GM18861 (cell line): ENCODE results near the gene SGF29.
"Not testable (repeated sequence)": the region's sequence is repeated elsewhere in the genome, so short reads cannot be mapped to it uniquely, and the experiment has no call there.

Experiments
- ATAC-seq: cut with Tn5 transposase; IDR thresholded peaks from one replicate; pipeline ENCODE4 v1.9.1; 2021; ENCODE audit not compliant: unreplicated experiment

SGF29 gene

GRCh38 chr16:28532940-28533647 lies 20.6 kb upstream of the SGF29 start:
- no peak for ATAC-seq

DNA sequence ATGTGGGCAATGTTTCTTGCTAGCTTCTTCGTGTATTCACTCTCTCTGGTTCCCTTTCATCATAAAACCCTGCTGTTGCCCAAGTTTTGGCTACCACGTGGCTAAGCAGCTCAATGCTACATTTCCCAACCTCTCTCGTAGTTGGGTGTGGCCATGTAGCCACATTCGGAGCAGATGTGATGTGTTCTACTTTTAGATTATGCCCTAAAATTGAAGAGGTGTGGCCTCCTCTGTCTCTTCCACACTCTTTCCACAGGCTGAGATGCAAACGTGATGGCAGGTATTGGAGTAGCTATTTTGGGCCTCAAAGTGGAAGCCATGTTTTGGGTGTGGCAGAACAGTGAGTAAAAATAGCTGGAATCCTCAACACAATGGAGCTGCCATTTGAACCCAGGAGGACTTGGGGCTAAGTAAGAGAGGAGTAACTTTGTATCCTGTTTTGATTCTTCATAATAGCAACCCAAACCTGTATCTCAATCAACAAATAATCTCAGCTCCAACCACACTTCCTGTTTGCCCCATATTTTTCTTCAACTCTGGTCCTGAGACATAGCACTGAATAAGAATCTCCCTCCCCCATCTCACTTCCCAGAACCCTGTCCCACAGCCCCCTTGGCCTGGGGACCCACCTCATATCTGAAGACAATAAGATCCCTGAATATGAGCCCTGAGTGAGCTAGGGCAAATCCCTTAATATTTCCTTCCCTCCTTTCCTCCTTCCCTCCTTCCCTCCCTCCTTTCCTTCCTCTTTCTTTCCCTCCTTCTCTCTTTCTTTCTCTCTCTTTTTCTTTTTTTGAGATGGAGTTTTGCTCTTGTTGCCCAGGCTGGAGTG lies 19.0 kb upstream of the SGF29 start:
- ATAC-seq: no peak

DNA sequence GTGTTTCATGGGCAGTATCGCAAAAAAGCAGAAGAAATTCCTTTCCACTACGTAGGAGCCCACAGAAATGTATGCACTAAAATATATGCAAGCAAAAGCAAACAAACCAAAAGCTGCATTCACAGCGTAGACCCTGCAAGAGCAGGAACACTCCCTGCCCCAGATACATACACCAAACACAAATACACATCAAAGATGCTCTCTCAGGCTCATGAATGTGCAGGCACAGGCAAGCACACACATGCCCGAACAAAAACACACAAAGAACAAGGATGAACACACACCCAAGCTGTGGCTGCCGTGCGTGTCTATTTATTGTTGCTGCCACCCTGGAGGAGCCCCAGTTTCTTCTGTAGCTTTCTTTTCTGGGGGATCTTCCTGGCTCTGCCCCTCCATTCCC lies 16.6 kb upstream of the SGF29 start:
- no peak for ATAC-seq

DNA sequence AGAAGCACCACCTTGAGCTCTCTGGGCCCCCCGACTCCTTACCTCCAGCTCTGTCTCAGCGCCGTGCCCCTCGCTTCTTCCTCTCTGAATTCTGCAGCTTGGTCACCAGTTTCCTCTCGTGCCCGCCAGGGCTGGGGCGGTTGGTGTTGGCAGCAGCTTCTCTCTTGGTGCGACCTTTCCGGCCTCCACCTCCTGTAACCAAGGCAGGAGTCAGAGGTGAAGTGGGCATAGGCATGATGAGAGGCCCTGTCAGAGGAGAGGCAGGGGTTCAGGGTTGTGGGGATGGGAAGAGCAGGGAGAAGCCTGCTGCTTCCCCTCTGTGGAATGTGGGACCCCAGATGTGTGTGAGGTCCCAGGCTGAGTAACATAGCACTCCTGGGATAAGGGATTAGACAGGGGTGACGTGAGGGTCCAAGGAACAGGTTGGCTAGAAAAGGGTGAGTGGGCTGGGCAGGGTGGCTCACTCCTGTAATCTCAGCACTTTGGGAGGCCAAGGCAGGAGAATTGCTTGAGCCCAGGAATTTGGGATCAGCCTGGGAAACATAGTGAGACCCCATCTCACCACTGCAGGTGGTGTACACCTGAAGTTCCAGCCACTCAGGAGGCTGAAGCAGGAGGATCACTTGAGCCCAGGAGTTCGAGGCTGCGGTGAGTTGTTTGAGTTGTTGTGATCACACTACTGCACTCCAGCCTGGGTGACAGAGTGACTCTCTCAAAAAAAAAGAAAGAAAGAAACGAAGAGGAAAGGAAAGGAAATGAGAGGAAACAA lies 15.6 kb upstream of the SGF29 start:
- no peak for ATAC-seq

- no peak for ATAC-seq
Observed at GRCh38 chr16:28538733-28539596, 14.8 kb upstream of the SGF29 start, which contains the start of gene NUPR1. TSS of gene NUPR1 (minus strand) at chr16:28538974. CDS start at chr16:28538907, 67 bp downstream.

DNA sequence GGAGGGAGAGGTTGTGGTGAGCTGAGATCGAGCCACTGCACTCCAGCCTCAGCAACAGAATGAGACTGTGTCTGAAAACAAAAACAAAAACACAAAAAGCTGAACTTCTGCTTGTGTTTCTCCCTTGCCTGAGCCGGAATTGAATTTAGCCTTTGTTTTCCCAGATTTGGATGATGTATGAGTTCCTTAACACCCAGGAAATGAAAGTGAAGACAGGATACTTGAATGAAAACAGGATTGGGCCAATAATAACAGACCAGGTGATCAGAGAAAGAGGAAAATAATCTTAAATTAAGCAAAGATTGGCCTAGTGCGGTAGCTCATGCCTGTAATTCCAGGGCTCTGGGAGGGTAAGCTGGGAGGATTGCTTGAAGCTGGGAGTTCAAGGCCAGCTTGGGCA lies 13.4 kb upstream of the SGF29 start:
- no peak for ATAC-seq

DNA sequence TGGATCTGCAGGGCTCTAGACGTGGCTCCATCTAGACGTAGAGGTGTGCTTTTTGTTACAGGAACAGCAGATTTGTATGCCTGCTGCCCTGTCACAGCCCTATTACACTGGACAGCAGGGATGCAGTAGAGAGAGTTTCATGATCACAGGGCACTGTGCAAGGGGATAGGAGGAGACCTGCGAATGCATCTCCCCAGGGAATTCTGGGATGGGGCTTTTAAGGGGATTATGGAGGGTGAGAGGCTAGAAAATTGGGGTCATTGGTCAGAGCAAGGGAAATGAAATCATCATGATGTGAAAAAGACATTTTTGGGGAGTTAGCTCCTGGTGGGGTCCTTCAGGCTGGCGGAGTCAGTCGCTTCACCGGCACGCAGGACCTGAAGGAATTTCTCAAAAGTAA lies 11.1 kb upstream of the SGF29 start:
- ATAC-seq: no peak

DNA sequence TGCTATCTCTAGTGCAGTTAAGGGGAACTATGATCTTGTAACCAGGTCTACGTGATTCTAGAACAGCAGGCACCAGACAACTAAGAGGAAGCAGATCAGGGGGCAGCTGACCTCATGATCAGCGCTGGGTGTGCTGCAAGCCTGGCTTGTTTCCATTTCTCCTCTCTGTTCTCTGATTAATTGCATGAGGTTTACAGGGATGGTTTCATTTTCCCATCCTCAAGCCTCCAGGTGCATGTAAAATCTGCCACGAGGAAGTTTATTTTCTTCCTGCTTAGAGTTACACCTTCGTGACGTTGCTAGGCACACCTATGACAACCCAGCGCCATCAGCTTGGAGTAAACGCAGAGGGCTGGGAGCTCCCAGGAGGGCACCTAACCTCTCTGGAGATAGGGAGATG lies 10.6 kb upstream of the SGF29 start:
- no peak for ATAC-seq

GRCh38 chr16:28544998-28545397 lies 8.7 kb upstream of the SGF29 start:
- ATAC-seq: no peak

GRCh38 chr16:28545964-28546363 lies 7.8 kb upstream of the SGF29 start:
- ATAC-seq: not testable (repeated sequence)

- no peak for ATAC-seq
Observed at GRCh38 chr16:28546626-28547025, 7.1 kb upstream of the SGF29 start.

GRCh38 chr16:28548306-28548802 lies 5.4 kb upstream of the SGF29 start:
- ATAC-seq: no peak

DNA sequence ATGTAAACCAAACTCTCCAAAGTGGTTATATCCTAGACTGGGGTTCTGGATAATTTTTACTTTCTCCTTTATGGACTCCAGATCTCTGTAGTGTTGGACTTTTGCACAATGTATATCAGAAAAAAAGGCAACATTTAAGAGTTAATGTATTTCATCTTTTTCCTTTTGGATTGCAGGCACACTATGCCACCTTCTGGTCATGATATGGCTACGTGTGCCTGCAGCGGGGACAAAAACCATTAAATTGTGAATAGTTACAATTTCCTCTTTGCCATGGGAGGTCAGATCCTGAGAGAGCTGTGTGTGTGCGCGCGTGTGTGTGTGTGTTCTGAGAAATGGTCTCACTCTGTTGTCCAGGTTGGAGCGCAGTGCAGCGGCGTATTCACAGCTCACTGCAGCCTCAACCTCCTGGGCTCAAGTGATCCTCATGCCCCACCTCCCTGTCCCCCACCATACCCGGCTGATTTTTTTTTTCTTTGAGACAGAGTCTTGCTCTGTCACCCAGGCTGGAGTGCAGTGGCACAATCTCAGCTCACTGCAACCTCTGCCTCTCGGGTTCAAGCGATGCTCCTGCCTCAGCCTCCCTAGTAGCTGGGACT lies 4.3 kb upstream of the SGF29 start:
- no peak for ATAC-seq

DNA sequence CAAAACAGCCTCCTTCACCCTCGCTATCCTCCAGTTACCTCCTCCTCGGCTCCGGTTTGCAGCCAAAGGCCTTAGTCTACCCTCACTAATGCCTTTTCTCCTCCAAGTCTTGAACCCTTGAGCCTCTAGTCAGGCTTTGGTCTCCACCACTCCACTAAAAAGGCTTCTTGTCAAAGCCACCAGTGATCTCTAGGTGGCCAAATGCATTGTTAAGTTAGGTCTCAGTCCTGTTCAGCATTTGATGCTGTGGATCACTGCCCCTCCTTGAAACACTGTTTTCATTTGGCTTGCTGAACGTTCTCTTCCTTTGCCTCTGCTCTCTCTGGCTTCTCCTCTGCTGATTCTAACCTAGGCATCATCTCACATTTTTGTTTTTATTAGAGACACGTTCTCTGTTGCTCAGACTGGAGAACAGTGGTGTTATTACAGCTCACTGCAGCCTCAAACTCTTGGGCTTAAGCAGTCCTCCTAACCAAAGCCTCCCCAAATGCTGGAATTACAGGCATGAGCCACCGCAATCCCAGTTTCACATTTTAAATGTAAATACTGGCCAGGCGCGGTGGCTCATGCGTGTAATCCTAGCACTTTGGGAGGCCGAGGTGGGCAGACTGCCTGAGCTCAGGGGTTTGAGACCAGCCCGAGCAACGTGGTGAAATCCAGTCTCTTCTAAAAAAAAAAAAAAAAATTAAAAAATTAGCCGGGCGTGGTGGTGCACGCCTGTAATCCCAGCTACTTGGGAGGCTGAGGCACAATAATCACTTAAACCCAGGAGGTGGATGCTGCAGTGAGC lies 1.1 kb downstream of the SGF29 start:
- peak; percentile 5 for ATAC-seq

- ATAC-seq: no peak
Observed at GRCh38 chr16:28555561-28555960, 1.8 kb downstream of the SGF29 start.

- no peak for ATAC-seq
Observed at GRCh38 chr16:28556914-28557320, 3.2 kb downstream of the SGF29 start.

- ATAC-seq: no peak
Observed at GRCh38 chr16:28558456-28558855, 4.7 kb downstream of the SGF29 start.

DNA sequence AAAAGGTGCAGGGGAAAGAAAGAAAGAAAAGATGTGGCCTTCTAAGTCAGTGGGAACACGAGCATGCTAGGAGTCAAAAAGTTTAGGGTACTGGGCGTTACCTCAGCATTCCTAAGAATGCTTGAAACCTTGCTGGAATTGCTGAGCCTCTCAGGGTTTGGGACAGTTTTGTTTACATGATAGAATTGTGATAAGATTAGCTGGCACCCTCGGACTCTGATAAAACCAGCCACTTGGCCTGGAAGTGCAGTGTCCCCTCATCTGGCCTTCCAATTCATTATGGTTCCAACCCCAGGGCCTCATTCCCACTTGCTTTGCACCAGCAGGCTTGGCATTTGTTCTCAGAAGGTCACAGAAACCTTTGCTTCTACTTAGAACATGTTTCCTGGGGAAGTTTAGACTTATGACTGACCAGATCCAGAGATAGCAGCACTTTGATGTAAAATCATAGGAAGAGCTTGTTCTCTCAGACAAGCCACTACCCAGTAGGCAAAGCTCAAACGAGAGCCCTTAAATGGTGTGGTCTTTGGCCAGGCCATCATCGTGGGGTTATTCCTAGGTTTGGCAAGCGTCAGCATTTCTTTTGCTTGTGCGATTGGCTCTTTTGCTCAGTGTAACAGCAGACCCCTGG lies 8.0 kb downstream of the SGF29 start:
- no peak for ATAC-seq

DNA sequence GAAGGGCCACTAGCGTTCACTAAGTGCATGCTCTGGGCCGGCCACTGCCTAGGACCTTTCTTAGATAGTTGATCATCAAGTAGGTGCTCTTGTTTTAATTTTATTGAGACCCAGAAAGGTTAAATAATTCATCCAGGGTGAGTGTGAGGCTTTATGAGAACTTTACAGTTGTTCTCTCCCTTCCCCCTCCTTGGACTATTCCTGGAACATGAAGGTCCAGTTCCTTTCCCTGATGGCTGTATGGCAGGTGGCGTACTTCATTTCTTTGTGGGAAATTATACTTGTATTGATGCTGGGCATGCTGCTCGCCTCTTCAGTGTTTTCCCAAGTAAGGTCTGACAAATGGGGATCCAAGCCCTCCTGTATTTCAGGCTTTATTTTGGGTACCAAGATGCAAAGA lies 8.5 kb downstream of the SGF29 start:
- ATAC-seq: no peak
